GM12878 (cell line): Measurements from ENCODE around the gene SIX1. TPM values are rescaled to one million over a fixed set of nuclear protein-coding genes. Genes with fewer than 3 reads are reported as not detected.

Source experiments
- ATAC-seq: fragments of 200-7000 bp; cut with Tn5 transposase; 3 replicates; pipeline ENCODE4 v1.9.1; 2020; ENCODE audit warnings: mild to moderate bottlenecking, moderate library complexity
- BruUV-seq: library from RNA; stranded (reverse); fragments of 400-500 nt; replicated peaks from 2 replicates; lab custom pipeline; 2021; lab: Mats Ljungman, UMichigan
- CTCF ChIA-PET: fragments of 300-600 bp; sonication (Branson Sonifier 250); formaldehyde crosslinking; extraction: SDS; loops from one replicate; lab custom pipeline; 2021; ENCODE audit warnings: inconsistent platforms; lab: Yijun Ruan, JAX
- POLR2A ChIA-PET: fragments of 350-600 bp; formaldehyde crosslinking; extraction: SDS; loops from one replicate; lab custom pipeline; 2021; ENCODE audit warnings: inconsistent platforms; lab: Charles Lee
- RAD21 ChIA-PET: fragments of 300-600 bp; sonication (Branson Sonifier 250); formaldehyde crosslinking; loops from one replicate; lab custom pipeline; 2023; ENCODE audit warnings: antibody characterized with exemption; ENCODE audit not compliant: unreplicated experiment; lab: Charles Lee
- SMC1A ChIA-PET: fragments of 300-600 bp; sonication (Branson Sonifier 250); formaldehyde crosslinking; loops from one replicate; lab custom pipeline; 2023; ENCODE audit not compliant: unreplicated experiment, uncharacterized antibody; lab: Charles Lee
- DNase-seq: peaks from one replicate; pipeline ENCODE4 v3.0.0-alpha.2; 2011; ENCODE audit warnings: low read depth, low spot score
- FAIRE-seq: peaks from 3 replicates; lab custom pipeline; 2011; peaks lifted over from hg19 to GRCh38; lab: Jason Lieb, UNC
- H2AFZ ChIP-seq: 2 replicates; pipeline ENCODE4 v1.6.0; 2011; ENCODE audit warnings: low read depth, low read length, control low read depth; ENCODE audit not compliant: control insufficient read depth
- H3K27ac ChIP-seq: 2 replicates; pipeline ENCODE4 v1.5.1; 2011; ENCODE audit warnings: control low read depth; ENCODE audit not compliant: control insufficient read depth, insufficient read depth
- H3K27me3 ChIP-seq, 2 experiments: replicated peaks in 1 of 2; 2 replicates each; pipeline versions ENCODE4 v1.6.0 to v1.6.1; 2011; ENCODE audit warnings: low read length in 1 of 2; ENCODE audit not compliant: control insufficient read depth in 2 of 2, insufficient read depth in 2 of 2
- H3K36me3 ChIP-seq, 2 experiments: 2 replicates each; pipeline ENCODE4 v1.5.1; 2011; ENCODE audit warnings: low read length in 1 of 2; ENCODE audit not compliant: control insufficient read depth in 2 of 2, insufficient read depth in 2 of 2
- H3K4me1 ChIP-seq: 2 replicates; pipeline ENCODE4 v1.6.1; 2011; ENCODE audit warnings: mild to moderate bottlenecking, low read length, moderate library complexity, mixed read lengths; ENCODE audit not compliant: control insufficient read depth, insufficient read depth
- H3K4me2 ChIP-seq: 2 replicates; pipeline ENCODE4 v1.6.0; 2011; ENCODE audit warnings: control low read depth; ENCODE audit not compliant: control insufficient read depth, insufficient read depth
- H3K4me3 ChIP-seq: fragments of 200-600 bp; sonication (generic); 2 replicates; pipeline ENCODE4 v1.5.1; 2016
- H3K79me2 ChIP-seq: 2 replicates; pipeline ENCODE4 v1.6.0; 2011; ENCODE audit warnings: low read length; ENCODE audit not compliant: control insufficient read depth, insufficient read depth
- H3K9ac ChIP-seq: 2 replicates; pipeline ENCODE4 v1.8.0; 2011; ENCODE audit warnings: low read length, control low read depth, mixed read lengths; ENCODE audit not compliant: control insufficient read depth, insufficient read depth
- H3K9me3 ChIP-seq: replicated peaks from 3 replicates; pipeline ENCODE4 v1.5.1; 2011; ENCODE audit warnings: mild to moderate bottlenecking, low read length; ENCODE audit not compliant: control insufficient read depth, insufficient read depth
- H4K20me1 ChIP-seq: 2 replicates; pipeline ENCODE4 v1.6.0; 2011; ENCODE audit not compliant: control insufficient read depth, insufficient read depth
- BCL11A ChIP-seq: IDR thresholded peaks from 2 replicates; pipeline ENCODE4 v1.6.1; 2011; ENCODE audit warnings: low read depth, low read length
- CBX3 ChIP-seq: fragments of 200-600 bp; sonication (generic); IDR thresholded peaks from 2 replicates; pipeline ENCODE4 v1.6.1; 2016; ENCODE audit warnings: low read depth, borderline replicate concordance
- CEBPB ChIP-seq, 2 experiments: fragments of 150-350 bp in 1 of 2; IDR thresholded peaks; 2 replicates each; pipeline ENCODE4 v1.6.1; 2012 to 2014; ENCODE audit warnings: low read depth in 2 of 2, low read length in 2 of 2, borderline replicate concordance in 1 of 2, inconsistent platforms in 1 of 2
- KDM1A ChIP-seq: fragments of 200-600 bp; sonication (generic); IDR thresholded peaks from 2 replicates; pipeline ENCODE4 v1.6.1; 2016; ENCODE audit warnings: borderline replicate concordance
- MYB ChIP-seq: fragments of 150-350 bp; IDR thresholded peaks from 2 replicates; pipeline ENCODE4 v1.6.1; 2014; ENCODE audit warnings: mild to moderate bottlenecking, low read depth, low read length, borderline replicate concordance
- NR2C1 ChIP-seq: fragments of 450-650 bp; IDR thresholded peaks from 2 replicates; pipeline ENCODE4 v1.6.1; 2017; ENCODE audit warnings: antibody characterized with exemption, mild to moderate bottlenecking, moderate library complexity
- NR2F1 ChIP-seq: fragments of 450-650 bp; conservative IDR thresholded peaks from 2 replicates; pipeline ENCODE4 v1.6.1; 2017; ENCODE audit warnings: mild to moderate bottlenecking
- POLR2A ChIP-seq: IDR thresholded peaks from 2 replicates; pipeline ENCODE4 v1.6.1; 2011; ENCODE audit warnings: low read depth, mild to moderate bottlenecking, low read length
- SP1 ChIP-seq: IDR thresholded peaks from one replicate; pipeline ENCODE4 v1.6.1; 2011; ENCODE audit warnings: low read depth, low read length
- TARDBP ChIP-seq: IDR thresholded peaks from 2 replicates; pipeline ENCODE4 v1.6.1; 2016; ENCODE audit warnings: borderline replicate concordance
- ZNF217 ChIP-seq: fragments of 450-650 bp; IDR thresholded peaks from 2 replicates; pipeline ENCODE4 v1.6.1; 2017; ENCODE audit warnings: antibody characterized with exemption, mild to moderate bottlenecking
- ZZZ3 ChIP-seq: IDR thresholded peaks from 2 replicates; pipeline ENCODE4 v1.6.1; 2011; ENCODE audit warnings: low read depth; ENCODE audit not compliant: control insufficient read depth, insufficient read length
- WGBS: methylation state at CpG from one replicate; pipeline ENCODE4 v1.1.6; 2016; ENCODE audit warnings: low lambda C conversion rate; ENCODE audit not compliant: insufficient replicate concordance, insufficient coverage; ENCODE audit errors: missing lambda C conversion rate; 5-methylcytosine and 5-hydroxymethylcytosine counted together
- in situ Hi-C: fragments of 300-500 bp; cut with MboI; formaldehyde crosslinking; loops from 9 replicates; pipeline ENCODE4 v1.14.3; 2018; ENCODE audit warnings: mixed read lengths
- intact Hi-C: fragments of 100-400 bp; cut with micrococcal nuclease; formaldehyde crosslinking; loops from one replicate; pipeline ENCODE4 v1.14.2; 2022; ENCODE audit not compliant: unreplicated experiment
- polyA plus RNA-seq, 11 experiments: library from polyadenylated mRNA; depleted of rRNA in 4 of 11; unstranded in 6 of 11; stranded (reverse) in 5 of 11; fragments of >200 nt; fragmentation: Nextera tagmentation in 4 of 11; fragmentation: Illumina TruSeq in 1 of 11; extraction: Ambion mirVana in 4 of 11; extraction: Trizol in 1 of 11; gene quantifications; 1 replicate in 1 of 11; 2 replicates in 10 of 11; pipeline versions ENCODE4 v1.2.1 to v1.2.3, GENCODE V29; 2011 to 2016; ENCODE audit warnings: inconsistent platforms in 2 of 11, missing spikeins in 2 of 11, low read depth in 1 of 11
- total RNA-seq, 4 experiments: library from RNA; depleted of rRNA in 3 of 4; stranded (reverse); fragments of >200 nt in 3 of 4; fragmentation: Illumina TruSeq in 1 of 4; extraction: Trizol in 1 of 4; gene quantifications; 2 replicates each; pipeline versions ENCODE4 v1.2.1 to v1.2.3, GENCODE V29; 2013 to 2021
- TF ChIP-seq, protein P1 (sequence below): IDR thresholded peaks from 2 replicates; pipeline ENCODE4 v1.6.1; 2011; ENCODE audit warnings: low read depth, mild to moderate bottlenecking, low read length, moderate library complexity, borderline replicate concordance; ENCODE audit errors: extremely low read depth
- TF ChIP-seq, protein P2 (sequence below): fragments of 450-650 bp; IDR thresholded peaks from 2 replicates; pipeline ENCODE4 v1.6.1; 2017; ENCODE audit warnings: mild to moderate bottlenecking, moderate library complexity

Gene SIX1
- total and polyA plus RNA-seq, 10 of the 15 experiments (the other 5 are each of a cell fraction or from before 2014, with no cell fraction given) = 0.03 to 0.06 (median 0.05) TPM; not detected in 5

DNA sequence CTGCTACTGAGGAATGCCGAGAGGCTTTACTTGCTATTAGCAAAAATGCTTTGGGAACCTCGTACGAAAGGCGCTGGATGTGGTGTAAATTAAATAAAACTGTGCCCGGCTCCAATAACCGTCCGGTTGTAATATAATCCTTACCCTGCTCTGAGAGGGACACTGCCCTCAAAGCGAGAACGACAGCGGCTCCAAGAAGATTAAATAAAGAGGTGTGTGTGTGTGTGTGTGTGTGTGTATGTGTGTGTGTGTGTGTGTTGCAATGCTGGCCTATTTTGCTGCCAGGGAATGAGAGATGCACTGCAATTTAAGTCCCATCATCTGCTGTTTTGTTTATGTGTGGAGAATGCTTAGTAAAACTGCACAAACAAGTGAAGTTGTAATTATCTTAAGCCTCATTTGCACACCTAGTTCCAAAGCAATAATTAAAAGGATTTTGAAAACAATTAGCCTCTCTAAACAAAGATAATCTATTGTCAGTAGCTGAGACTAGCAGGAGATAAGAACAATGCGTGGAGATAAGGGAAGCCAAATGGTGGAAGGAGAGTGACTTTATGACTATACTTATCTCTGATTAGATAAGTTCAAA, 1.2 kb upstream of the SIX1 start:
- POLR2A ChIA-PET = no interaction called here
- DNase-seq = no peak
- no peaks in the 10 kb centered on the region for H4K20me1 ChIP-seq
- TF ChIP-seq ZZZ3 = no peak
- TF ChIP-seq, all 136 proteins: peak for 0
- no peak for FAIRE-seq
- Histone ChIP-seq H3K9ac (no peak overlapping the region), H3K4me2 (no peak overlapping the region), H2AFZ (no peak overlapping the region), H3K4me1 (no peaks in the 10 kb centered on the region; the same call in 1 of the 2 replicates), H3K27ac (no peak overlapping the region), H3K4me3 (no peak overlapping the region), H3K36me3 (no peaks in the 10 kb centered on the region), H3K9me3 (no peaks in the 10 kb centered on the region; the same call in 1 of the 3 replicates), H3K27me3 (peaks cover 28 to 63% of the 10 kb centered on the region in 2 experiments), H3K79me2 (no peaks in the 10 kb centered on the region)
- in situ Hi-C loops (no loop called here), intact Hi-C loops (no loop called here)
- RAD21 ChIA-PET = no interaction called here
- WGBS = 57% methylated on average over 11 of the region's 11 CpGs
- CTCF ChIA-PET = no interaction called here
- SMC1A ChIA-PET = no interaction called here
- no peak for ATAC-seq
- no TSS peak for BruUV-seq

DNA sequence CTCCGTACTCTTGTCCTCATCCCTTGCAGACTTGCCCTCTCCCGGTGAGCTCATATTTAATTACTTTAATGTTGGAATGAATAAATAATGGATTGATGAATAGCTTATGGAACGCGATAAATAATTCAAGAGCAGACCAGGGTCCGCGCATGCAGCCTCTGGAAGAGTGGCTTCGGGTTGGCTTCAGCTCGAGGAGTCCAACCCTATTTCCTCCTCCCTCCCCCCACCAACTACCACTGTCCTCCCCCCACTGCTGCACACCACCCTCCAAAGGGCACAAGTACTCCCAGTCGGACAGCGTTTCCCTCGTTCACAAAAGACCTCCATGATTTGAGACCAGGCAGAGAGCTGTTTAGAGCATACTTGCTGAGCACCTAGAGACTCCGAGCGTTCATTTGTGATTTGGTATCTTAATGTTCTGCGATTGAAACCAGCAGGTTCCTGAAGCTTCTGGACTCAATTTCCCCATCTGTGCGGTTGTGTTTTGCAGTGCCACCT, 647 bp upstream of the SIX1 start:
- 19% methylated on average over 15 of the region's 15 CpGs for WGBS
- ATAC-seq = no peak
- Histone ChIP-seq H3K9ac (no peak overlapping the region), H3K79me2 (no peaks in the 10 kb centered on the region), H3K4me2 (no peak overlapping the region), H2AFZ (no peak overlapping the region), H3K4me3 (no peak overlapping the region), H4K20me1 (no peaks in the 10 kb centered on the region), H3K36me3 (no peaks in the 10 kb centered on the region), H3K27me3 (peaks cover 28 to 60% of the 10 kb centered on the region in 2 experiments), H3K4me1 (no peaks in the 10 kb centered on the region; the same call in 1 of the 2 replicates), H3K27ac (no peak overlapping the region), H3K9me3 (no peaks in the 10 kb centered on the region; the same call in 1 of the 3 replicates)
- POLR2A ChIA-PET = no interaction called here
- SMC1A ChIA-PET = no interaction called here
- BruUV-seq = no TSS peak
- FAIRE-seq = no peak
- in situ Hi-C loops (loop anchor here (25.0 kb wide), 1 partner anchor 1162 kb away; the partner anchor contains the start of gene SYT16), intact Hi-C loops (no loop called here)
- CTCF ChIA-PET = no interaction called here
- DNase-seq = no peak
- RAD21 ChIA-PET = no interaction called here
- TF ChIP-seq MYB = no peak
- no peak for TF ChIP-seq CEBPB (IDR thresholded peaks at IDR 0.05; ENCODE audit: borderline replicate concordance in 1 of 2, low read depth in 2 of 2, low read length in 2 of 2)
- TF ChIP-seq, protein P1, sequence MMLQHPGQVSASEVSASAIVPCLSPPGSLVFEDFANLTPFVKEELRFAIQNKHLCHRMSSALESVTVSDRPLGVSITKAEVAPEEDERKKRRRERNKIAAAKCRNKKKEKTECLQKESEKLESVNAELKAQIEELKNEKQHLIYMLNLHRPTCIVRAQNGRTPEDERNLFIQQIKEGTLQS = no peak
- no peak for TF ChIP-seq CBX3
- no peak for TF ChIP-seq SP1
- TF ChIP-seq KDM1A = no peak
- TF ChIP-seq TARDBP = no peak
- no peak for TF ChIP-seq NR2F1
- no peak for TF ChIP-seq ZNF217
- TF ChIP-seq, protein P2, sequence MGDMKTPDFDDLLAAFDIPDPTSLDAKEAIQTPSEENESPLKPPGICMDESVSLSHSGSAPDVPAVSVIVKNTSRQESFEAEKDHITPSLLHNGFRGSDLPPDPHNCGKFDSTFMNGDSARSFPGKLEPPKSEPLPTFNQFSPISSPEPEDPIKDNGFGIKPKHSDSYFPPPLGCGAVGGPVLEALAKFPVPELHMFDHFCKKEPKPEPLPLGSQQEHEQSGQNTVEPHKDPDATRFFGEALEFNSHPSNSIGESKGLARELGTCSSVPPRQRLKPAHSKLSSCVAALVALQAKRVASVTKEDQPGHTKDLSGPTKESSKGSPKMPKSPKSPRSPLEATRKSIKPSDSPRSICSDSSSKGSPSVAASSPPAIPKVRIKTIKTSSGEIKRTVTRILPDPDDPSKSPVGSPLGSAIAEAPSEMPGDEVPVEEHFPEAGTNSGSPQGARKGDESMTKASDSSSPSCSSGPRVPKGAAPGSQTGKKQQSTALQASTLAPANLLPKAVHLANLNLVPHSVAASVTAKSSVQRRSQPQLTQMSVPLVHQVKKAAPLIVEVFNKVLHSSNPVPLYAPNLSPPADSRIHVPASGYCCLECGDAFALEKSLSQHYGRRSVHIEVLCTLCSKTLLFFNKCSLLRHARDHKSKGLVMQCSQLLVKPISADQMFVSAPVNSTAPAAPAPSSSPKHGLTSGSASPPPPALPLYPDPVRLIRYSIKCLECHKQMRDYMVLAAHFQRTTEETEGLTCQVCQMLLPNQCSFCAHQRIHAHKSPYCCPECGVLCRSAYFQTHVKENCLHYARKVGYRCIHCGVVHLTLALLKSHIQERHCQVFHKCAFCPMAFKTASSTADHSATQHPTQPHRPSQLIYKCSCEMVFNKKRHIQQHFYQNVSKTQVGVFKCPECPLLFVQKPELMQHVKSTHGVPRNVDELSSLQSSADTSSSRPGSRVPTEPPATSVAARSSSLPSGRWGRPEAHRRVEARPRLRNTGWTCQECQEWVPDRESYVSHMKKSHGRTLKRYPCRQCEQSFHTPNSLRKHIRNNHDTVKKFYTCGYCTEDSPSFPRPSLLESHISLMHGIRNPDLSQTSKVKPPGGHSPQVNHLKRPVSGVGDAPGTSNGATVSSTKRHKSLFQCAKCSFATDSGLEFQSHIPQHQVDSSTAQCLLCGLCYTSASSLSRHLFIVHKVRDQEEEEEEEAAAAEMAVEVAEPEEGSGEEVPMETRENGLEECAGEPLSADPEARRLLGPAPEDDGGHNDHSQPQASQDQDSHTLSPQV = no peak
- no peak for TF ChIP-seq BCL11A
- TF ChIP-seq POLR2A = no peak
- no peak for TF ChIP-seq NR2C1
